Measurements from ENCODE around the gene TRIM65. TPM values are rescaled to one million over a fixed set of nuclear protein-coding genes. Genes with fewer than 3 reads are reported as not detected.
A peak's percentile ranks its signal among the peaks of the same experiment; 100 is the strongest.

TRIM65 gene
- total and polyA plus RNA-seq, 2 of the 13 experiments (the other 11 are each of a cell fraction or from before 2014, with no cell fraction given): 10.3 to 22.4 TPM

GRCh38 chr17:75892556-75893224 is 4.1 kb downstream of the TRIM65 start (continued):
- TF ChIP-seq AHDC1 (CRISPR knock-in tag; IDR thresholded peaks at IDR 0.05; ENCODE audit: borderline replicate concordance) (peak; percentile 57), ZFP37 (CRISPR knock-in tag; IDR thresholded peaks at IDR 0.05; ENCODE audit: borderline replicate concordance) (peak; percentile 76; the same call in 1 of the 2 replicates), ZNF446 (CRISPR knock-in tag; IDR thresholded peaks at IDR 0.05) (no peak; the same call in 1 of the 2 replicates), ATF7-NPFF (CRISPR knock-in tag; IDR thresholded peaks at IDR 0.05; ENCODE audit: low read depth) (no peak), ARNT2 (CRISPR knock-in tag; IDR thresholded peaks at IDR 0.05; ENCODE audit: low read depth) (no peak), ZSCAN5A (CRISPR knock-in tag; IDR thresholded peaks at IDR 0.05; ENCODE audit: borderline replicate concordance) (0 out of 2 replicates have a peak, but pooled peaks have one; percentile 62), ZNF576 (CRISPR knock-in tag; IDR thresholded peaks at IDR 0.05) (no peak), RBAK (CRISPR knock-in tag; IDR thresholded peaks at IDR 0.05) (0 out of 2 replicates have a peak, but pooled peaks have one; percentile 22), ZNF782 (CRISPR knock-in tag; IDR thresholded peaks at IDR 0.05; ENCODE audit: borderline replicate concordance) (peak; percentile 71; the same call in 1 of the 2 replicates), CCAR2 (optimal IDR thresholded peaks at IDR 0.05; ENCODE audit: low read depth, low read length) (no peak), MNT (IDR thresholded peaks at IDR 0.05) (no peak), ZC3H4 (CRISPR knock-in tag; IDR thresholded peaks at IDR 0.05; ENCODE audit: borderline replicate concordance) (peak; percentile 37; the same call in 1 of the 2 replicates), MAF1 (CRISPR knock-in tag; IDR thresholded peaks at IDR 0.05; ENCODE audit: borderline replicate concordance) (no peak; the same call in 1 of the 2 replicates), FOXA1 (IDR thresholded peaks at IDR 0.05) (no peak), FOXA1 (CRISPR knock-in tag; IDR thresholded peaks at IDR 0.05) (no peak), ZBTB21 (CRISPR knock-in tag; IDR thresholded peaks at IDR 0.05) (no peak), ZFY (CRISPR knock-in tag; IDR thresholded peaks at IDR 0.05) (peak; percentile 97), EHMT2 (IDR thresholded peaks at IDR 0.05; ENCODE audit: borderline replicate concordance, low read depth, low read length) (no peak)

Data from HepG2 (cell line).